HTERT RPE-1 (cell line): ENCODE data around the gene RGS9.
"Not testable (repeated sequence)": the region's sequence is repeated elsewhere in the genome, so short reads cannot be mapped to it uniquely, and the experiment has no call there.

Experiments used
- in situ Hi-C: fragments of 300-500 bp; cut with MboI; formaldehyde crosslinking; loops from 4 replicates; pipeline ENCODE4 v1.14.3; 2020; ENCODE audit warnings: low sequenced_read_pairs

Gene RGS9

GRCh38 chr17:65155622-65156021, 18.5 kb downstream of the RGS9 start:
- in situ Hi-C loops = no loop called here

- in situ Hi-C loops = no loop called here
These were observed 19.1 kb downstream of the RGS9 start for GRCh38 chr17:65156185-65156834.

GRCh38 chr17:65156835-65157565, 19.8 kb downstream of the RGS9 start:
- in situ Hi-C loops = no loop called here

- in situ Hi-C loops = no loop called here
These were observed 20.9 kb downstream of the RGS9 start for GRCh38 chr17:65158041-65158440.

GRCh38 chr17:65158622-65159021, 21.5 kb downstream of the RGS9 start:
- in situ Hi-C loops = no loop called here

- in situ Hi-C loops = no loop called here
These were observed 23.3 kb downstream of the RGS9 start for GRCh38 chr17:65160516-65160915.

- in situ Hi-C loops = no loop called here
These were observed 26.9 kb downstream of the RGS9 start for GRCh38 chr17:65163990-65164495.

- in situ Hi-C loops = no loop called here
These were observed 29.6 kb downstream of the RGS9 start for GRCh38 chr17:65166787-65167186.

GRCh38 chr17:65167566-65167965, 30.4 kb downstream of the RGS9 start:
- in situ Hi-C loops = no loop called here

GRCh38 chr17:65169691-65170090, 32.5 kb downstream of the RGS9 start:
- in situ Hi-C loops = no loop called here

GRCh38 chr17:65170839-65171238, 33.7 kb downstream of the RGS9 start:
- in situ Hi-C loops = no loop called here

- in situ Hi-C loops = no loop called here
These were observed 34.6 kb downstream of the RGS9 start for GRCh38 chr17:65171752-65172151.

GRCh38 chr17:65172496-65173136, 35.4 kb downstream of the RGS9 start:
- in situ Hi-C loops = no loop called here

- in situ Hi-C loops = no loop called here
These were observed 36.2 kb downstream of the RGS9 start for GRCh38 chr17:65173284-65173793.

GRCh38 chr17:65173976-65174683, 37.0 kb downstream of the RGS9 start:
- in situ Hi-C loops = no loop called here

GRCh38 chr17:65174974-65175373, 37.8 kb downstream of the RGS9 start:
- in situ Hi-C loops = no loop called here

- in situ Hi-C loops = no loop called here
These were observed 38.8 kb downstream of the RGS9 start for GRCh38 chr17:65175952-65176351.

GRCh38 chr17:65176646-65177409, 39.7 kb downstream of the RGS9 start:
- in situ Hi-C loops = no loop called here

GRCh38 chr17:65177901-65178300, 40.7 kb downstream of the RGS9 start:
- in situ Hi-C loops = no loop called here

- in situ Hi-C loops = not testable (repeated sequence)
These were observed 43.1 kb downstream of the RGS9 start for GRCh38 chr17:65180276-65180675.
